ENCODE measurements around the gene RBM15. TPM values are rescaled to one million over a fixed set of nuclear protein-coding genes. Genes with fewer than 3 reads are reported as not detected.
A peak's percentile ranks its signal among the peaks of the same experiment; 100 is the strongest.

Gene RBM15
- total and polyA plus RNA-seq, 2 of the 4 experiments (the other 2 are of a cell fraction) = 6.3 to 31.7 TPM

GRCh38 chr1:110348771-110349170 is 9.6 kb downstream of the RBM15 start:
- CTCF ChIA-PET = interaction anchor here (0.5 to 1.1 kb wide), 3 partner anchors 10 to 43 kb away, joined by 3 read pairs; partner anchors contain the start of gene RBM15
- Histone ChIP-seq H4K8ac (ENCODE audit: low read depth in 2 of 2, low read length in 2 of 2) (no peak overlapping the region), H3K27me3 (ENCODE audit: control insufficient read depth, insufficient read depth, low read length) (no peaks in the 10 kb centered on the region), H2BK20ac (ENCODE audit: low read depth, low read length) (no peak overlapping the region), H4K91ac (ENCODE audit: insufficient read depth, low read depth, low read length) (no peak overlapping the region), H3K18ac (ENCODE audit: low read depth, low read length) (no peak overlapping the region), H3K9me3 (ENCODE audit: control insufficient read depth, insufficient read depth, low read length) (no peaks in the 10 kb centered on the region), H3K14ac (replicated peaks; ENCODE audit: low read depth, low read length) (no peak overlapping the region), H2BK120ac (ENCODE audit: low read depth, low read length) (no peak overlapping the region), H4K20me1 (ENCODE audit: insufficient read depth, low read length) (peaks cover 7% of the 10 kb centered on the region; the same call in 1 of the 2 replicates), H4K5ac (ENCODE audit: low read depth, low read length) (no peak overlapping the region), H3K27ac (ENCODE audit: insufficient read depth, low read length) (peak overlapping the region; percentile 28; the same call in 1 of the 2 replicates), H3K36me3 (ENCODE audit: control insufficient read depth, insufficient read depth, low read length) (peaks cover 9% of the 10 kb centered on the region), H2AFZ (replicated peaks; ENCODE audit: low read length, poor library complexity) (no peak overlapping the region), H3K4ac (ENCODE audit: low read depth, low read length) (no peak overlapping the region), H3K4me3 (ENCODE audit: insufficient read depth, low read depth, low read length) (no peak overlapping the region), H2BK15ac (ENCODE audit: low read depth, low read length) (no peak overlapping the region), H2AK5ac (ENCODE audit: low read depth, low read length) (no peak overlapping the region), H3K4me2 (ENCODE audit: low read depth, low read length) (peak overlapping the region; percentile 71), H3K56ac (ENCODE audit: extremely low read depth, insufficient read depth, low read length) (no peak overlapping the region), H3K9me1 (ENCODE audit: insufficient read depth, low read length) (peaks cover 8% of the 10 kb centered on the region), H3K9ac (ENCODE audit: low read depth, low read length) (peak overlapping the region; percentile 39; the same call in 1 of the 2 replicates), H3K4me1 (ENCODE audit: control insufficient read depth, insufficient read depth, low read length) (peaks cover 9% of the 10 kb centered on the region), H2AK9ac (replicated peaks; ENCODE audit: low read depth, low read length, poor library complexity) (no peak overlapping the region), H3K23ac (ENCODE audit: low read depth, low read length) (no peak overlapping the region), H3K79me1 (ENCODE audit: low read depth in 1 of 2, low read length in 2 of 2) (peaks cover 22 to 41% of the 10 kb centered on the region in 2 experiments), H2BK5ac (ENCODE audit: low read depth, low read length, poor library complexity, severe bottlenecking) (peak overlapping the region; percentile 38)
- ATAC-seq (ENCODE audit: low read depth) (no peak), DNase-seq (no peak)
- in situ Hi-C loops (cut with MboI; ENCODE audit: low sequenced_read_pairs) (no loop called here), dilution Hi-C loops (cut with HindIII; ENCODE audit: low sequenced_read_pairs, unreplicated experiment) (no loop called here), intact Hi-C loops (cut with micrococcal nuclease) (no loop called here)
- TF ChIP-seq USF2 (IDR thresholded peaks at IDR 0.05; ENCODE audit: low read depth, low read length) (no peak), NFE2L2 (IDR thresholded peaks at IDR 0.05; ENCODE audit: low read depth, low read length) (no peak), ELK1 (IDR thresholded peaks at IDR 0.05; ENCODE audit: borderline replicate concordance, low read depth, low read length) (no peak), CHD1 (IDR thresholded peaks at IDR 0.05; ENCODE audit: low read depth, low read length) (no peak), CEBPB (IDR thresholded peaks at IDR 0.05; ENCODE audit: low read depth, low read length) (no peak), MAZ (IDR thresholded peaks at IDR 0.05; ENCODE audit: borderline replicate concordance, low read depth, low read length) (no peak), MXI1 (IDR thresholded peaks at IDR 0.05; ENCODE audit: borderline replicate concordance, low read depth, low read length) (no peak), BHLHE40 (IDR thresholded peaks at IDR 0.05; ENCODE audit: low read depth, low read length) (no peak), RAD21 (IDR thresholded peaks at IDR 0.05; ENCODE audit: low read length) (no peak), RCOR1 (IDR thresholded peaks at IDR 0.05; ENCODE audit: insufficient replicate concordance, low read length) (no peak), POLR2A (IDR thresholded peaks at IDR 0.05; ENCODE audit: low read depth, low read length) (no peak), FOS (IDR thresholded peaks at IDR 0.05; ENCODE audit: low read depth, low read length) (no peak), SMC3 (IDR thresholded peaks at IDR 0.05; ENCODE audit: low read depth, low read length) (no peak), RFX5 (IDR thresholded peaks at IDR 0.05; ENCODE audit: low read depth, low read length) (no peak), MAFK (IDR thresholded peaks at IDR 0.05; ENCODE audit: low read depth, low read length) (no peak), CTCF (conservative IDR thresholded peaks at IDR 0.05; ENCODE audit: low read depth, low read length) (no peak)
- POLR2A ChIA-PET (ENCODE audit: unreplicated experiment) = no interaction called here
- no TSS peak for BruUV-seq (replicated peaks)

Measured in IMR-90 (cell line).